NCI-H510A treated with DMSO at 0.1 percent for 48 hours (cell line): Measurements from ENCODE around the gene IGFBPL1.
A peak's percentile ranks its signal among the peaks of the same experiment; 100 is the strongest.
"Not testable (repeated sequence)": the region's sequence is repeated elsewhere in the genome, so short reads cannot be mapped to it uniquely, and the experiment has no call there.

ENCODE experiments used
- DNase-seq: peaks from one replicate; lab custom pipeline; 2025; lab: John Stamatoyannopoulos, UW

Gene IGFBPL1

GRCh38 chr9:38399191-38399590 is 25.1 kb downstream of the IGFBPL1 start:
- not testable (repeated sequence) for DNase-seq

DNA sequence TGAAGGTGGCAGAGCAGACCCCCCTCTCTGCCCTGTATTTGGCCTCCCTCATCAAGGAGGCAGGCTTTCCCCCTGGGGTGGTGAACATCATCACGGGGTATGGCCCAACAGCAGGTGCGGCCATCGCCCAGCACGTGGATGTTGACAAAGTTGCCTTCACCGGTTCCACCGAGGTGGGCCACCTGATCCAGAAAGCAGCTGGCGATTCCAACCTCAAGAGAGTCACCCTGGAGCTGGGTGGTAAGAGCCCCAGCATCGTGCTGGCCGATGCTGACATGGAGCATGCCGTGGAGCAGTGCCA is 27.9 kb downstream of the IGFBPL1 start:
- no peak for DNase-seq

GRCh38 chr9:38395653-38396370 is 28.4 kb downstream of the IGFBPL1 start:
- DNase-seq, result no peak

GRCh38 chr9:38394416-38394815 is 29.8 kb downstream of the IGFBPL1 start:
- DNase-seq, result no peak

DNA sequence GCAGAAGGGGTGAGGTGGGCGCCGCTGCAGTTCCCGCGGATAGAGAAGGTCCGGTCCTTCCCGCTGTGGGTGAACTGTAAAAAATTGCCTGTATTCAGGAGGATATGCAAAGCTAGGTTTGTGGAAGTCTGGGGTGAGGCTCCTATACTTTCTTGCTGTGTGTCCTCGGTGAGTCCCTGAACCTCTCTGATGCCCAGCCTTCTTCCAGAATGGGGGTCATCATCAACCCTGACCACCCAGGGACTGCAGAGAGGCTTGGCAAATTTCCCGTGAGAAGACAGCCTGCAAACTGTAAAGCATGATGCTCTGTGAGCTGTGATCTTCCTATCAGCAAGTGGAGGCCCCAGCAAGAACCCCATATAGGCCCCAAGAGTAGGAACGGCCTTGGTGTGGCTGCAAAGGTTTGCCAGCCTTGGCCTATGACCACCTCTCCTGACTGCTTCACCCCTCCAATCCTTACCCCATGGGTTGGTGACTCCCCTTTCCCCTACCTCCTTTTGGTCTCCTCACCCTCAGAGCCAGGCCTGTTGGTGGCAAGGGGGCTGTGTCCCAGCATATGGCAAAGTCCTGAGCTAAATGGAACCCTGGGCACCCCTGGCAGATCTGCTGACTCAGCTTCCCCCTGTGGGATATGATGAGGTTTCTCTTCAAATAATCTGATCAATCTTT is 31.0 kb downstream of the IGFBPL1 start:
- DNase-seq, result no peak

GRCh38 chr9:38392235-38393127 is 31.8 kb downstream of the IGFBPL1 start, which contains the start of gene ALDH1B1:
Gene ALDH1B1, plus strand, starts transcription at chr9:38392702. Its CDS starts 3,047 bp downstream, at chr9:38395749.
- peak; percentile 75 for DNase-seq

DNA sequence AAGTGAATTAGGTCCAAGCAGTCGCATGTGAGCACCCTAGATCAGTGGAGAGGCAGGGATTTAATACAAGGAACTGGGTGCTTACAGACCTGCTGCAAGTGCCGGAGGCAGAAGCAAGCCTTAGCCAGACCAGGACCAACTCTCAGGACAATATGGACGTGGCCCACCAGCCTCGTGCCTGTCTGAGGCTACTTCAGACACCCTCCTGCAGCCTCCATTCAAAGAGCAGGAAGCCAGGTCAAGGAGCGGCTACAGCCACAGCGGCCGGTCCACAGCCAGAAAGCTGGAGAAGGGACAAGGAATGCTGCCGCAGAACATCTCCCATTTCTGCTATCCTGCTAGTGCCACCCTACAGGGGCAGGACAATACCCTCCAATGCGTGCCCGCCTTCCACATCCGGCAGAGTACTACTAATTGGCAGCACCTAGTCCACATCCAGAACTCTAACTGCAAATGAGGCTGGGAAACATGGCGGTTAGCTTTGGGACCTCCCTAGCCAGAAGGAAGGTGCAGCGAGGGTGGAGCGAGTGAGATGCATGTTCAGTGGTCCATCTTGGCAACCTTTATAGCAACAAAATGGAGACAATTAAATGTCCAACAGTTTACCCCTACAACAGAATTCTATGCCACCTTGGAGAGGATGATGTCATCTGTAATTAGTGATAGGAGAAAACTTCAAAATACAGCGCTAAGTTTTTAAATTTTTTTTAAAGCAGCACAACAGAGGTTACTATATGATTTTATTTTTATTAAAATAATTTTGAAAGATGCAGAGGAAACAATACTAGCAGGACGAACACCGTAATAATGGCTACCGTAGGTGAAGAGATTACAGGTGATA is 32.8 kb downstream of the IGFBPL1 start:
- DNase-seq, result no peak

DNA sequence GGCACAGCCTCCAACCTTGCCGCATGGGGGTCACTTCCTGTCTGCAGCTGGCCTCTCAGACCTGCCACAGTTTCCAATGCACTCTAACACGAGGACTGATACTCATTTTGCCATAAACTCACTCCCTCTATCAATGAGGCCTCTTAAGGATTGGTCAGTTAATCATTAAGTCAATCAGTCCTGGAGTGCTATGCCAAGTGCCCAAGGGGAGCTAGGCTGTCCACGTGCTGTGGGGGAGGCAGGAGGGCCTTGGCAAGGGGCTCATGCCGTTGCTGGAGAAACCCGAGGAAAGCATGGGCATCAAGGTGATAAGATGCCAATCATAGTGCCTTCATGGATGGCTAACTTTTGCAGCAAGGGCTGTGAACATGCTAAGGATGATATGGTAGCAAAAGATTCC is 33.4 kb downstream of the IGFBPL1 start:
- DNase-seq, result no peak

DNA sequence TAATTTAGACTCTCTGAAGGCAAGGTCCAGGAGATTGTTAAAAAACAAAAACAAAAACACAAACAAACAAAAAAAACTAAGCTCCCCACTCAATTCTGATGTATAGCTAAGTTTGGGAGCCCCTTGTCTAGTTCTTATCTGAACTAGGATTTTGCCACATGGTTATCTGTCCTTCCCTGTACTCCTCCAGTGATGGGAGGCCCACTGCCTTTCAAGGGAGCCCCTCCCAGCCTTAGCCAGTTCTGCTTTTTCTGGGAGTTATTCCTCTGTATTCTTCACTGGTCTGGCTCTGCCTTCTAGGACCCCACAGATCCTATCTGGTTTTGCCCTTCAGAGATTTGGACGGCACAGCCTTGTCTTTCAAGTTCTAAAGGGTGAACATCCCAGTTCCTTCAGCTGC is 33.8 kb downstream of the IGFBPL1 start:
- DNase-seq, result no peak

GRCh38 chr9:38389313-38389712 is 34.9 kb downstream of the IGFBPL1 start:
- no peak for DNase-seq

- DNase-seq, result no peak
Observed at GRCh38 chr9:38388283-38389223, 35.7 kb downstream of the IGFBPL1 start.

GRCh38 chr9:38387751-38388150 is 36.5 kb downstream of the IGFBPL1 start:
- DNase-seq, result no peak

GRCh38 chr9:38387066-38387465 is 37.2 kb downstream of the IGFBPL1 start:
- DNase-seq, result no peak

DNA sequence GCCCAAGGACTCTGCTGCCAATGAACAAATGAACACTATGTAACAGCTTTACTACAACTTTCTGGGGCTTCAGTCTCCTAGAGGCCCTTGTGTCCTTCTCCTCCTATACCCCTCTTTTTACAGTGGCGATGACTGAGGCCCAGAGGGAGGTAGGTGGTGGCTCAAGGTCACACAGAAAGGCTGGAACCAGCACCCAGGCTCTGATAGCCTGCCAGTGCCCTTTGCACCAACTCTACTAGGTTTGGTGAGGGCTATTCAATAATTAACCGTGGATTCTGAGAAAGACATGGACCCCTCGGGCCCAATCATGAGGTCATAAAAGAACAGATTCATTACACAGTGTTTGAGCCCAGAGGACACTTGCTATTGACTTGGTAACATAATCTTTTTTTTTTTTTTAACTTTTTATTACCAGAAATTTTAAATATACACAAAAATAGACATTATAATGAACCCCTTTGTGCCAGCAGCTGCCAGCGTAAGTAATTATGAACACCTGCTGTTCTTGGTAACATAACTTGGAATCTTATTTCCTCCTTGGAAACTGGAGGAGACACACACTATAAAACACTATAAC is 37.8 kb downstream of the IGFBPL1 start:
- no peak for DNase-seq

GRCh38 chr9:38385896-38386295 is 38.4 kb downstream of the IGFBPL1 start:
- no peak for DNase-seq

DNA sequence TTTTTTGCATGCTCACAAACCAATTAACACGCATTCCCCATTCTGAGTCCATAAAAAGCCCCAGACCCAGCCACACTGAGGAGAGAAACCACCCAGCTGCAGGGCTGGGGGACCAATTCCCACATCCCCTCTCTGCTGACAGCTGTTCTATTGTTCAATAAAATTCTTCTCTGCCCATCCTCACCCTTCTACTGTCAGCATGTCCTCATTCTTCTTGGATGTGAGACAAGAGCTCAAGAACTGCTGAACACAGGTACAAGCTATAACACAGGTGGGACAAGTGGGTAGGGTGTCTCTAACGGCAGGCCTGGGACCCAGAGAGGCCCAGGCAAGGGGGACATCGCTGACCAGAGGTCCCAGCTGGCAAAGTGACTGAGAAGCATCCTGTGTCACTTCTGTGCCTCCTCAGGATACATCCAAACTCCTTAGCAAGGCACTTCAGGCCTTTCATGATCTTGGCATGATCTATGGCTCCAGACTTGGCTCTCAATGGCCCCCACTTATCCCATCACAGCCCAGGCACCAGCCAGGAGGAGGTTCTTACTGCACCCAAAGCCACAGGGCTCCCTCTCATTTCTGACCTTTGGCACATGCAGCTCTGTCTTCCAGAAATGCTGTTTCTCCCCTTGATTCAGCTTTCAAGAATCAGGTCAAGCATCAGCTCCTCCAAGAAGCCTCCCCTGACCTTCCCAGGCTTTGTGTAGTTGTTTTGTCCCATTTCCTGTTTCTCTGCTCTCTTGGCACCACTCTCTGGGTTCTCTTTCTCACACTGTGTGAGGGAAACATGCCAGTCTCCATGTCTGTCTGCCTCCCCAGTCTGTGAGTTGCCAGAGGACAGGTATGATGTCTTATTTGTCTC is 39.0 kb downstream of the IGFBPL1 start:
- no peak for DNase-seq

DNA sequence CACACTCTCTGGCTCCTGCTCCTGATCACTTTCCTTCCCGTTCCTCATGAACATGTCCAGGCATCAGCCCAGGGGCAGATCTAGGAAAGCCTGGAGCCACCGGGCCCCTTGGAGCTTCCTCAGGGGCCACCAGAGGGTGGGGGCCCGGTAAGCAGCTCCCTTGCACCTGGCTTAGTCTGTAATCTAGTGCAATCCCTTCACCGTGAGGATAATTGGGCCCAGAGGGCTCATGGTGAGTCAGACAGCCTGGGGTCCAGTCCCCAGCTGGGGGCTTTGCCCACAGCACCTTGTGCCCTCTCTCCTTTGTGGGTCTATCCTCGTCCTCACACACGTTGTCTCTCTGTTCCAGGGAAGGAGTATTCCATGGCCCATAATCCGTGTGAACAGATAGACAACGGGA is 42.1 kb downstream of the IGFBPL1 start:
- DNase-seq, result no peak

DNA sequence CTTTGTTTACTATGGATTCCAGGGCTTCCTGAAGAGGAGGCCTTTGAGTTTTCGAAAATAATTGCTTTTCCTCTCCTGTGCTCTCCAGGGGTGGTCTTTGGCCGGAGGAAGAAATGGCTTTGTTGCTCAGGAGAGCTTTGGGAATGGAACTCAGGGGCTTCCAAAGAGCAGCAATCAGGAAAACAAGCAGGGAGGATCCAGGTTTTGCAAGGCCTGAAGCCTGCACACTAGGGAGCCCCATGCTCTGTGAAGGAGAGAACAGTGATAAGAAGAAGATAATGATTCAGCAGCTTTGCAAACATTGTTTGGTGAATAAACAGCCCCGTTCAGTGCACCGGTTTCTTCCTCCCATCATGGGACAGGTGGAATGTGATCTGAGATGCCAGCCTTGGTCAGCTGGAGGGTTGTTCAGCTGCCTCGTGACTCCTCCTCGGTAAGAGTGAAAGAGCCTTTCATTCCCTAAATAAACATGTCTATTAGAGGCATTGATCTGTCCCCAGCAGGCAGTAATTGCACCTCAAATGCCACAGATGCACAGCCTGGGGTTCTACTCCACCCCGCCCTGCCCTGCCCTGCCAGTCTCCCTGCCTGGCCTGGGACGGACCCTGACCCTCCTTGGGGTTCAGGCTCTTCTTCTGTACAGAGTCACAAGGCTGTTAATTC is 43.3 kb downstream of the IGFBPL1 start:
- DNase-seq, result peak; percentile 43
